ENCODE data around the gene DDRGK1. TPM values are rescaled to one million over a fixed set of nuclear protein-coding genes. Genes with fewer than 3 reads are reported as not detected.
A peak's percentile ranks its signal among the peaks of the same experiment; 100 is the strongest.

DDRGK1 gene
- total and polyA plus RNA-seq, 2 of the 8 experiments (the other 6 are each of a cell fraction or from before 2014, with no cell fraction given), result 29.4 to 42.0 TPM

DNA sequence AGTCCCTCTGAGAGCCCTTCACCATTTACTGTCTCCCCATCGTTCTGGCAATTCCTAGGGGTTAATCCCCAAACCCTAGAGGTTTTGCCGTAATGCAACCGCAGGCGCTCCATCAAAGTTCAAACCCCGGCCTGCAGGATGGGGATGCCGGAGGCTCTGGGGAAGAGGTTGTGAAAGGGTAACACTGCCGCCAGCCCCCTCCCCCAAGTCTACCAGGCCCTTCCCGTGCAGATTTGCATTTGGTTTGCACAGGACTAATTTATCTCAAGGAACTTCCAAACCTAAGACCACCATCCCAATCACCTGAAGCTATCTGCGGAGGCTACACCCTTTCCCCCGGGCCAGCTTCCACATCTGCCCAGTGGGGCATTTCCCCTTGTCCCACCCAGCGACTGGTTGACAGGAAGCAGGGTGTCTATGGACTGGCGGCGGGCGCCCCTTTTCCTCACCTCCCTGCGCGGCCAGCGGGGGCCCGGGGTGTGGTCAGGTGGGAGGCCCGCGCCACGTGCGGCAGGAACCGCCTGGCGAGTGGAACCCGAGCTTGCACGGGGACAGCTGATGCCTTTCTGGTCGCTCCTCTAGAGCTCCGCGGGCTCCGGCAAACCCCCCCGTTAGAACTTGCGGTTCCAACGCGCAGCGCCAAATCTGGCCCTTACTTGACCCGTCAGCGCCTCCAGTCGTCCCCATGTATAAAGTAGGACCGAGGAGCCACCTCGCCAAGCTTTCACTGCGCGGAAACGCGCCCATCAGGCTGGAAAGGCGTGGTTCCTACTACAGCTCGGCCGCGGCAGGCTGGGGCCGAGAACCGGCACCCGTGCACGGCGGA is 43.9 kb upstream of the DDRGK1 start (continued):
- TF ChIP-seq CHD7 (IDR thresholded peaks at IDR 0.05; ENCODE audit: insufficient replicate concordance, low read length) (no peak), CTCF (IDR thresholded peaks at IDR 0.05; ENCODE audit: control extremely low read depth in 1 of 3, insufficient read depth in 1 of 3, low read depth in 1 of 3, low read length in 3 of 3) (peak in 2 of 3 experiments; percentile 12 to 23; a peak in 2 of 4 replicates), MAX (IDR thresholded peaks at IDR 0.05) (peak; percentile 64)
- TF ChIP-seq, protein P1, sequence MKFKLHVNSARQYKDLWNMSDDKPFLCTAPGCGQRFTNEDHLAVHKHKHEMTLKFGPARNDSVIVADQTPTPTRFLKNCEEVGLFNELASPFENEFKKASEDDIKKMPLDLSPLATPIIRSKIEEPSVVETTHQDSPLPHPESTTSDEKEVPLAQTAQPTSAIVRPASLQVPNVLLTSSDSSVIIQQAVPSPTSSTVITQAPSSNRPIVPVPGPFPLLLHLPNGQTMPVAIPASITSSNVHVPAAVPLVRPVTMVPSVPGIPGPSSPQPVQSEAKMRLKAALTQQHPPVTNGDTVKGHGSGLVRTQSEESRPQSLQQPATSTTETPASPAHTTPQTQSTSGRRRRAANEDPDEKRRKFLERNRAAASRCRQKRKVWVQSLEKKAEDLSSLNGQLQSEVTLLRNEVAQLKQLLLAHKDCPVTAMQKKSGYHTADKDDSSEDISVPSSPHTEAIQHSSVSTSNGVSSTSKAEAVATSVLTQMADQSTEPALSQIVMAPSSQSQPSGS (IDR thresholded peaks at IDR 0.05; ENCODE audit: low read length), result no peak
